ENCODE measurements around the gene CSHL1. TPM values are rescaled to one million over a fixed set of nuclear protein-coding genes. Genes with fewer than 3 reads are reported as not detected.
"Not testable (repeated sequence)": the region's sequence is repeated elsewhere in the genome, so short reads cannot be mapped to it uniquely, and the experiment has no call there.

Gene CSHL1
- total and polyA plus RNA-seq, 8 donors: 0.78 TPM; not detected in 7

- intact Hi-C loops (cut with DNase I); H3K9me3 ChIP-seq; H3K27me3 ChIP-seq; H3K27ac ChIP-seq; H3K4me3 ChIP-seq; DNase-seq; H3K4me1 ChIP-seq; H3K36me3 ChIP-seq: not testable (repeated sequence)
- ATAC-seq: peak; percentile 71
- peak in 1 of 2 donors; percentile 47 for TF ChIP-seq CTCF (IDR thresholded peaks at IDR 0.05)
Observed at GRCh38 chr17:63903787-63904201, 7.3 kb downstream of the CSHL1 start.

- DNase-seq; intact Hi-C loops (cut with DNase I); H3K36me3 ChIP-seq; H3K4me1 ChIP-seq; H3K4me3 ChIP-seq; ATAC-seq; H3K9me3 ChIP-seq; H3K27me3 ChIP-seq; H3K27ac ChIP-seq: not testable (repeated sequence)
Observed at GRCh38 chr17:63901971-63902370, 9.1 kb downstream of the CSHL1 start.

GRCh38 chr17:63898899-63899798, 11.9 kb downstream of the CSHL1 start:
- intact Hi-C loops (cut with DNase I); ATAC-seq; H3K27ac ChIP-seq; DNase-seq; H3K27me3 ChIP-seq; H3K36me3 ChIP-seq; H3K4me3 ChIP-seq; H3K9me3 ChIP-seq; H3K4me1 ChIP-seq: not testable (repeated sequence)

GRCh38 chr17:63896524-63897354, 14.3 kb downstream of the CSHL1 start, which contains the start of gene CSH1:
Gene CSH1, minus strand, starts transcription at chr17:63896574. Its CDS starts 63 bp downstream, at chr17:63896511.
- intact Hi-C loops (cut with DNase I); H3K27ac ChIP-seq; ATAC-seq: not testable (repeated sequence)

GRCh38 chr17:63894821-63895220, 16.2 kb downstream of the CSHL1 start:
- H3K4me3 ChIP-seq; H3K9me3 ChIP-seq; H3K4me1 ChIP-seq; H3K36me3 ChIP-seq; DNase-seq; H3K27me3 ChIP-seq; ATAC-seq; H3K27ac ChIP-seq; intact Hi-C loops (cut with DNase I): not testable (repeated sequence)

More at GRCh38 chr17:63896524-63897354, 14.3 kb downstream of the CSHL1 start, which contains the start of gene CSH1:
- DNase-seq, H3K36me3 ChIP-seq, H3K9me3 ChIP-seq, H3K4me3 ChIP-seq, H3K4me1 ChIP-seq, H3K27me3 ChIP-seq: not testable (repeated sequence)

- H3K9me3 ChIP-seq; H3K4me1 ChIP-seq; H3K36me3 ChIP-seq; H3K27me3 ChIP-seq; H3K27ac ChIP-seq; DNase-seq; ATAC-seq; H3K4me3 ChIP-seq; intact Hi-C loops (cut with DNase I): not testable (repeated sequence)
Observed at GRCh38 chr17:63894021-63894420, 17.0 kb downstream of the CSHL1 start.

GRCh38 chr17:63892316-63893037, 18.6 kb downstream of the CSHL1 start:
- not testable (repeated sequence) for H3K27ac ChIP-seq

More at GRCh38 chr17:63892316-63893037, 18.6 kb downstream of the CSHL1 start:
- intact Hi-C loops (cut with DNase I); H3K27me3 ChIP-seq; ATAC-seq; DNase-seq; H3K9me3 ChIP-seq; H3K36me3 ChIP-seq; H3K4me3 ChIP-seq; H3K4me1 ChIP-seq: not testable (repeated sequence)
